A549 (cell line): ENCODE measurements around the gene ITGAX.

Source experiments
- FOXS1 ChIP-seq: fragments of 250-450 bp; sonication (Bioruptor Pico); IDR thresholded peaks from 2 replicates; pipeline ENCODE4 v1.5.0; 2020; ENCODE audit warnings: mild to moderate bottlenecking, moderate library complexity
- MYC ChIP-seq: IDR thresholded peaks from 2 replicates; pipeline ENCODE4 v1.6.1; 2012; ENCODE audit warnings: mild to moderate bottlenecking, inconsistent platforms, low read length, improper control_type of control experiment, borderline replicate concordance
- POLR2A ChIP-seq: IDR thresholded peaks from 2 replicates; pipeline ENCODE4 v1.6.1; 2012; ENCODE audit warnings: mild to moderate bottlenecking, low read length
- RFX5 ChIP-seq: fragments of 450-650 bp; IDR thresholded peaks from 2 replicates; pipeline ENCODE4 v1.7.1; 2014; ENCODE audit warnings: antibody characterized with exemption, mild to moderate bottlenecking, moderate library complexity
- USF2 ChIP-seq: fragments of 450-650 bp; IDR thresholded peaks from 2 replicates; pipeline ENCODE4 v1.6.1; 2014; ENCODE audit warnings: antibody characterized with exemption
- TF ChIP-seq, protein P1 (sequence below): fragments of >200 bp; sonication (Bioruptor Twin); formaldehyde crosslinking; IDR thresholded peaks from 3 replicates; pipeline ENCODE4 v1.5.1; 2016

- TF ChIP-seq POLR2A, result no peak
- TF ChIP-seq, protein P1, sequence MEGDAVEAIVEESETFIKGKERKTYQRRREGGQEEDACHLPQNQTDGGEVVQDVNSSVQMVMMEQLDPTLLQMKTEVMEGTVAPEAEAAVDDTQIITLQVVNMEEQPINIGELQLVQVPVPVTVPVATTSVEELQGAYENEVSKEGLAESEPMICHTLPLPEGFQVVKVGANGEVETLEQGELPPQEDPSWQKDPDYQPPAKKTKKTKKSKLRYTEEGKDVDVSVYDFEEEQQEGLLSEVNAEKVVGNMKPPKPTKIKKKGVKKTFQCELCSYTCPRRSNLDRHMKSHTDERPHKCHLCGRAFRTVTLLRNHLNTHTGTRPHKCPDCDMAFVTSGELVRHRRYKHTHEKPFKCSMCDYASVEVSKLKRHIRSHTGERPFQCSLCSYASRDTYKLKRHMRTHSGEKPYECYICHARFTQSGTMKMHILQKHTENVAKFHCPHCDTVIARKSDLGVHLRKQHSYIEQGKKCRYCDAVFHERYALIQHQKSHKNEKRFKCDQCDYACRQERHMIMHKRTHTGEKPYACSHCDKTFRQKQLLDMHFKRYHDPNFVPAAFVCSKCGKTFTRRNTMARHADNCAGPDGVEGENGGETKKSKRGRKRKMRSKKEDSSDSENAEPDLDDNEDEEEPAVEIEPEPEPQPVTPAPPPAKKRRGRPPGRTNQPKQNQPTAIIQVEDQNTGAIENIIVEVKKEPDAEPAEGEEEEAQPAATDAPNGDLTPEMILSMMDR, result no peak
- no peak for TF ChIP-seq USF2
- no peak for TF ChIP-seq FOXS1 (CRISPR knock-in tag)
- TF ChIP-seq MYC, result no peak
- no peak for TF ChIP-seq RFX5
Observed at GRCh38 chr16:31356566-31357323, 1.8 kb downstream of the ITGAX start.
